ENCODE measurements around the gene SARDH. TPM values are rescaled to one million over a fixed set of nuclear protein-coding genes. Genes with fewer than 3 reads are reported as not detected.

The SARDH gene
- total RNA-seq, 3 donors from 2014 or later: 0.16 to 2.0 (median 1.0) TPM

GRCh38 chr9:133704711-133705181, 33.4 kb downstream of the SARDH start:
- Histone ChIP-seq H3K4me1 (peaks cover 0 to 8% of the 10 kb centered on the region in 2 donors), H3K36me3 (no peaks in the 10 kb centered on the region), H3K27ac (no peak overlapping the region), H3K4me3 (no peak overlapping the region), H3K9me3 (no peaks in the 10 kb centered on the region), H3K27me3 (peaks cover 0 to 21% of the 10 kb centered on the region in 2 donors)
- DNase-seq (ENCODE audit: low spot score in 2 of 2): no peak
- no peak for TF ChIP-seq POLR2AphosphoS5 (IDR thresholded peaks at IDR 0.05)
- no peak for TF ChIP-seq POLR2A (IDR thresholded peaks at IDR 0.05)
- TF ChIP-seq CTCF (IDR thresholded peaks at IDR 0.05): no peak
- intact Hi-C loops (cut with DNase I; ENCODE audit: low total_unique reads): no loop called here

DNA sequence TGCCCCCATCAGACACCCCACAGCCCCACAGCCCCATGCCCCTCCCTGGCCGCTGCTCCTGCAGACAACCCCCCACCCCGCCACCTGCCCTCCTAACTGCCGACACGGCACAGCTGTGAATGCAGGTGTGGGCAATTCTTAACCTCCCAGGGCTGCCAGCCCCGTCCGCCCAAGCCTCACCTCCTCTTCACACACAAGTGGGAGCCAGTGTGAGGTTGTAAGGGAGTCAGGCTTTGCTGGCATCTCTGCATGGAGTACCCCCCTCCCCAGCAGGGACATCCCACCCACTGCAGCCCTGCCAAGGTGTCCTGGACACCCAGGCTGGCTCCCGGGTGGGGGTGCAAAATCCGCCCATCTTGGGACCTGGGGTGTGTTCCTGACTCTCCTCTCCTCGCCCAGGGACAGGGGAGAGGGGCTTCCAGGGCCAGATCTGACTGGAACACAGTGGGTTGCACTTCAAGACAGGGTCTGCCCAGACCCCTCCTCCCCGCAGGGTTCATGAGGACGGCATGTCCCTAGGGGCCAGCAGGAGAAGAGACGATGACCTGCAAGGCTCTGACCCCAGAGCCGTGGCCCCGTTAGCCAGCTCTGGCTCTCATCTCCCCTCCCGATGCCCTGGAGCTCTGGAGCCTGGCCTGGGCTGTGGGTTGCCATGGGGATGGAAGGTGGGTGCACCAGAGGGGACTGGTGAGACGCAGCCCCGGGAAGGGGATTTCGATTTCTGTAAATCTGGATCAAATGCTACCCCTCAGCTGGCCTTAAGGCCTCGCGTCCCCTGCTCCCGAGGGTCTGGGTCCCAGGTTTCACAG, 34.4 kb downstream of the SARDH start:
- peaks cover 0 to 21% of the 10 kb centered on the region in 2 donors for H3K27me3 ChIP-seq
- no peak overlapping the region for H3K27ac ChIP-seq
- DNase-seq (ENCODE audit: low spot score in 2 of 2): no peak
- H3K4me3 ChIP-seq: no peak overlapping the region
- no peaks in the 10 kb centered on the region for H3K9me3 ChIP-seq
- intact Hi-C loops (cut with DNase I; ENCODE audit: low total_unique reads): no loop called here
- H3K4me1 ChIP-seq: peaks cover 0 to 8% of the 10 kb centered on the region in 2 donors
- TF ChIP-seq CTCF (IDR thresholded peaks at IDR 0.05): no peak
- TF ChIP-seq POLR2A (IDR thresholded peaks at IDR 0.05): no peak
- no peaks in the 10 kb centered on the region for H3K36me3 ChIP-seq

DNA sequence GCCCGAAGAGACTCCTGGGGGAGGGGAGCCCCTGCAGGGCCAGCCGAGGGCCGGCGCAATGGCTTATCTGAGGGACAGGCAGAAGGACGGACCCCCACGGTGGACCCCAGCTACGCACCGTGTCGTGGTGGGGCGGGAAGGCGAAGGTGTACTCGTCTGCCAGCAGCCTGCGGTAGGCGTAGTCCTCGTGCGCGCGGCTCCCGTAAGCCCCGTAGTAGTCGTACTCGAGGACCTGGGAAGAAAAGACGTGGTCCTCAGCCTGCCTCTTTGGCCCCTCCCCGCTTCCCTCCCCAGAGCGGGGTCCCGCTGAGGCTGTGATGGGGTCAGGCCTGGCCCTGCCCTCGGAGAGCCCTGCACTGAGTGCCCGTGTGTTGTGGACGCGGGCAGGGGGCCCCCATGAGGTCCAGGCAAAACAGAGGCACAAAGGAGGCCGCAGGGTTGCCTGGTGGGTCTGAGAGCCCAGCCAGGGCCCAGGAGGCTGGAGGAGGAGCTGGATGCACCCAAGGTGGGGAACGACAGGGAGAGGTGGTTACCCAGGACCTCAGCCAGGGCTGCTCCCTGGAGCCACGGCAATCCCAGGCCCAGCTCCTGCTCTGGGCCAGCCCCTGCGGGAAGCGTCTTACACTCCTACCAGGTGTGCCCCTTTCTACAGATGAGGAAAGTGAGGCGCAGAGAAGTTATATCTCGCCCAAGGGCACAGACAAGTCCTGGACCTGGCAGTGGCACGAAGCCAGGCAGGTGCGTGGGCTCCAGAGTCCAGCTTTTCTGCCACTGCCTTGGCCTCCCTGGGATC, 35.2 kb downstream of the SARDH start:
- Histone ChIP-seq H3K9me3 (no peaks in the 10 kb centered on the region), H3K4me3 (peak overlapping the region in 2 of 3 donors; percentile 28 to 55), H3K27ac (peak overlapping the region in 1 of 2 donors; percentile 48), H3K4me1 (peaks cover 0 to 8% of the 10 kb centered on the region in 2 donors), H3K36me3 (no peaks in the 10 kb centered on the region), H3K27me3 (peaks cover 0 to 21% of the 10 kb centered on the region in 2 donors)
- TF ChIP-seq POLR2A (IDR thresholded peaks at IDR 0.05): no peak
- TF ChIP-seq CTCF (IDR thresholded peaks at IDR 0.05): no peak
- no peak for TF ChIP-seq POLR2AphosphoS5 (IDR thresholded peaks at IDR 0.05)
- intact Hi-C loops (cut with DNase I; ENCODE audit: low total_unique reads): no loop called here
- no peak for DNase-seq (ENCODE audit: low spot score in 2 of 2)

DNA sequence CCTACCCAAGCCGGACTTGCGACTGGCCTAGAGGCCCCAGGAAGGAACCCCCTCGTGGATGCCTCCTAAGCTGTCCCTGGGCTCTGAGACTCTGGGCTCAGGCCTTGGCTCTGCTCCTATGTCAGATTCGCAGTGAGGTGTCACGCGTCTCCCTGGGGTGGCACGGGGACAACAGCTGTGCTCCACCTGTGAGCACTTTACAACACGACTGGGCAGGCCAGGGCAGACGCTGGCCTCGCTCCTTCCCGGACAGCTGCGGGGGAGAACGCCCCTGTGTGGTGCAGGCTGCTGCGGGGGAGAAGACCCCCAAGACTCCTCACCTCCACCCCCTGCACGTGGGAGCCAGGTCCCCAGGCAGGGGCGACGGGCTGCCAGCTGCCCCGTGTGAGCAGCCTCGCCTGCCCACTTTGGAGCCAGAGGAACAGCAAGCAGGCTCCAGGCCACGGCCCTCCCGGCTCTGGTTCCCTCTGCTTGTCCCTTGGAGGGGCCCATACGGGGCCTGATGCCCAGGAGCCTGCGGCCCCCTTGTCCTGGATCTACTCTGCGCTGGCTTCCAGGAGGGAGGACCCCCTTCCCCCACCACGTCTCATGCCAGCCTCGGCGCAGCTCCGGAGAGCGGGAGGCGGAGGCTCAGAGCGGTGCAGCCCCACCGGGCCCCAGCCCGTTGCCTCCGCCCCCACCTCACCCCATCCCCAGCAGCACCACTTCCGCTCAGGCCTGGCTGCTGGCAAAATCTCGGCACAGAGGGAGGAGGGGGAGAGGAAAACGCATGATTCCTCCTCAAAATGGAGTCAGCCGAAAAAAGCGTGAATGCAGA, 36.0 kb downstream of the SARDH start:
- Histone ChIP-seq H3K4me3 (peak overlapping the region in 2 of 3 donors; percentile 28 to 55), H3K9me3 (no peaks in the 10 kb centered on the region), H3K4me1 (peaks cover 0 to 4% of the 10 kb centered on the region in 2 donors), H3K27me3 (peaks cover 0 to 21% of the 10 kb centered on the region in 2 donors), H3K36me3 (no peaks in the 10 kb centered on the region), H3K27ac (peak overlapping the region in 1 of 2 donors; percentile 48)
- TF ChIP-seq POLR2A (IDR thresholded peaks at IDR 0.05): no peak
- no peak for TF ChIP-seq POLR2AphosphoS5 (IDR thresholded peaks at IDR 0.05)
- TF ChIP-seq CTCF (IDR thresholded peaks at IDR 0.05): no peak
- intact Hi-C loops (cut with DNase I; ENCODE audit: low total_unique reads): no loop called here
- DNase-seq (ENCODE audit: low spot score in 2 of 2): no peak

Data from breast epithelium (tissue), 4 donors.